HL-60 (cell line): ENCODE measurements around the gene CTNNA2.

ENCODE experiments used
- DNase-seq, 2 experiments: peaks; one replicate each; pipeline ENCODE4 v3.0.0-alpha.2; 2010 to 2020; ENCODE audit warnings: low read depth in 1 of 2, low spot score in 1 of 2
- H3K27ac ChIP-seq: fragments of 250-450 bp; sonication (Bioruptor Pico); replicated peaks from 2 replicates; pipeline ENCODE4 v1.5.1; 2020; ENCODE audit warnings: mild to moderate bottlenecking, moderate library complexity
- H3K27me3 ChIP-seq: fragments of 250-450 bp; sonication (Bioruptor Pico); 2 replicates; pipeline ENCODE4 v1.5.1; 2021; ENCODE audit warnings: mild to moderate bottlenecking, moderate library complexity; ENCODE audit not compliant: insufficient read depth, poor library complexity, severe bottlenecking
- H3K4me3 ChIP-seq: replicated peaks from 2 replicates; pipeline ENCODE4 v1.5.1; 2011; ENCODE audit warnings: mild to moderate bottlenecking, control low read depth, low read length; ENCODE audit not compliant: insufficient read depth
- GABPA ChIP-seq: IDR thresholded peaks from 2 replicates; pipeline ENCODE4 v1.6.1; 2012; ENCODE audit warnings: low read depth
- POLR2AphosphoS5 ChIP-seq: IDR thresholded peaks from 2 replicates; pipeline ENCODE4 v1.6.1; 2012; ENCODE audit warnings: low read depth
- SPI1 ChIP-seq: IDR thresholded peaks from 2 replicates; pipeline ENCODE4 v1.6.1; 2012; ENCODE audit warnings: low read depth, mild to moderate bottlenecking, borderline replicate concordance
- TF ChIP-seq, protein P1 (sequence below): IDR thresholded peaks from 2 replicates; pipeline ENCODE4 v1.6.1; 2012; ENCODE audit warnings: low read depth; ENCODE audit not compliant: insufficient replicate concordance
- TF ChIP-seq, protein P2 (sequence below): IDR thresholded peaks from one replicate; pipeline ENCODE4 v1.5.1; 2011; ENCODE audit warnings: low read length, control low read depth, inconsistent platforms; ENCODE audit not compliant: insufficient read depth

The CTNNA2 gene

DNA sequence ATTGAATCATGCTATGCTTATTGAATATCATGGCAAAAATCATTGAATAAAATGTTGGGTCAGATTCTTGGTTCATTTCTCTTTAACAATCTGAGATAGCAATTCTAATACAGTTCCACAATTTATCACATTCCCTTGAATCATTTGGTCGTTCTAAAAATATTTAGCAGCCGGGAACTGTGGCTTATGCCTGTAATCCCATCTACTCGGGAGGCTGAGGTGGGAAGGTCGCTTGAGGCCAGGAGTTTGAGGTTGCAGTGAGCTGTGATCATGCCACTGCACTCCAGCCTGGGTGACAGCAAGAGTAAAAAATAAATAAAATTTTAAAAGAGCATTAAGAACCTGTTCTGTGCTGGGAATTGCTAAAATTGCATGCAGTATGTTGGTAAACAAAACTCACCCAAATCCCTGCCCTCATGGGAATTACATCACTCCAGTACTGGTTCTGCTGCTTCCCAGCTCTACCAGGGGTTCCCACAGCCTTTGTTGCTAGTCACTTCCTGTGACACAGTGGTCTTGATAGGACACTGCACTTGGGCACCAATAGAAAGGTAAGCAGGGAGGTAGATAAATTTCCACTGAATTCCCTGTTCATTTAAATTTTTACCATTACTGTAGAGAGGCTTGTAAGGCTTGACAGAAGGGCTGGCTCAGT, 200.4 kb downstream of the CTNNA2 start:
- DNase-seq: no peak
- H3K27ac ChIP-seq: no peak overlapping the region
- H3K4me3 ChIP-seq: no peak overlapping the region
- TF ChIP-seq GABPA (no peak), SPI1 (no peak), POLR2AphosphoS5 (no peak)
- TF ChIP-seq, protein P1, sequence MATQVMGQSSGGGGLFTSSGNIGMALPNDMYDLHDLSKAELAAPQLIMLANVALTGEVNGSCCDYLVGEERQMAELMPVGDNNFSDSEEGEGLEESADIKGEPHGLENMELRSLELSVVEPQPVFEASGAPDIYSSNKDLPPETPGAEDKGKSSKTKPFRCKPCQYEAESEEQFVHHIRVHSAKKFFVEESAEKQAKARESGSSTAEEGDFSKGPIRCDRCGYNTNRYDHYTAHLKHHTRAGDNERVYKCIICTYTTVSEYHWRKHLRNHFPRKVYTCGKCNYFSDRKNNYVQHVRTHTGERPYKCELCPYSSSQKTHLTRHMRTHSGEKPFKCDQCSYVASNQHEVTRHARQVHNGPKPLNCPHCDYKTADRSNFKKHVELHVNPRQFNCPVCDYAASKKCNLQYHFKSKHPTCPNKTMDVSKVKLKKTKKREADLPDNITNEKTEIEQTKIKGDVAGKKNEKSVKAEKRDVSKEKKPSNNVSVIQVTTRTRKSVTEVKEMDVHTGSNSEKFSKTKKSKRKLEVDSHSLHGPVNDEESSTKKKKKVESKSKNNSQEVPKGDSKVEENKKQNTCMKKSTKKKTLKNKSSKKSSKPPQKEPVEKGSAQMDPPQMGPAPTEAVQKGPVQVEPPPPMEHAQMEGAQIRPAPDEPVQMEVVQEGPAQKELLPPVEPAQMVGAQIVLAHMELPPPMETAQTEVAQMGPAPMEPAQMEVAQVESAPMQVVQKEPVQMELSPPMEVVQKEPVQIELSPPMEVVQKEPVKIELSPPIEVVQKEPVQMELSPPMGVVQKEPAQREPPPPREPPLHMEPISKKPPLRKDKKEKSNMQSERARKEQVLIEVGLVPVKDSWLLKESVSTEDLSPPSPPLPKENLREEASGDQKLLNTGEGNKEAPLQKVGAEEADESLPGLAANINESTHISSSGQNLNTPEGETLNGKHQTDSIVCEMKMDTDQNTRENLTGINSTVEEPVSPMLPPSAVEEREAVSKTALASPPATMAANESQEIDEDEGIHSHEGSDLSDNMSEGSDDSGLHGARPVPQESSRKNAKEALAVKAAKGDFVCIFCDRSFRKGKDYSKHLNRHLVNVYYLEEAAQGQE: no peak
- TF ChIP-seq, protein P2, sequence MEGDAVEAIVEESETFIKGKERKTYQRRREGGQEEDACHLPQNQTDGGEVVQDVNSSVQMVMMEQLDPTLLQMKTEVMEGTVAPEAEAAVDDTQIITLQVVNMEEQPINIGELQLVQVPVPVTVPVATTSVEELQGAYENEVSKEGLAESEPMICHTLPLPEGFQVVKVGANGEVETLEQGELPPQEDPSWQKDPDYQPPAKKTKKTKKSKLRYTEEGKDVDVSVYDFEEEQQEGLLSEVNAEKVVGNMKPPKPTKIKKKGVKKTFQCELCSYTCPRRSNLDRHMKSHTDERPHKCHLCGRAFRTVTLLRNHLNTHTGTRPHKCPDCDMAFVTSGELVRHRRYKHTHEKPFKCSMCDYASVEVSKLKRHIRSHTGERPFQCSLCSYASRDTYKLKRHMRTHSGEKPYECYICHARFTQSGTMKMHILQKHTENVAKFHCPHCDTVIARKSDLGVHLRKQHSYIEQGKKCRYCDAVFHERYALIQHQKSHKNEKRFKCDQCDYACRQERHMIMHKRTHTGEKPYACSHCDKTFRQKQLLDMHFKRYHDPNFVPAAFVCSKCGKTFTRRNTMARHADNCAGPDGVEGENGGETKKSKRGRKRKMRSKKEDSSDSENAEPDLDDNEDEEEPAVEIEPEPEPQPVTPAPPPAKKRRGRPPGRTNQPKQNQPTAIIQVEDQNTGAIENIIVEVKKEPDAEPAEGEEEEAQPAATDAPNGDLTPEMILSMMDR: no peak
- H3K27me3 ChIP-seq: no peaks in the 10 kb centered on the region

DNA sequence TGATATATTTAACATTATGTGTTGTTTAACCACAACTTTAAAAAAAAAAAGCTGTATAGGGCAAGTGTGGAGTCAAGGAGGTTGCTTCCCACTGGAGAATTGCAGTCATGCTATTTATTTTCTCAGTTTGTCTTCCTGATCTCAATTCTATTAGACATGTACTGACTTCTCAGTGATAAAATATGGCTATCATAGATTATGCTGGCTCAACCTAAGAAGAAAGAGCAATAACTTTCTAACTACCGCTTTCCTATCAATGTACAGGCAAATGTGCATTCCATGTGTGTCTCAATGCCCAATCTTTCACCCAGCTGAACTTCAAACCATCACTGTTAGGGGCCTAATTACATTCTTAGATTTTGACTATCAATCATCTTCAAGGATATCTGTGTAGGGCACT, 201.4 kb downstream of the CTNNA2 start:
- Histone ChIP-seq H3K27ac (no peak overlapping the region), H3K4me3 (no peak overlapping the region), H3K27me3 (no peaks in the 10 kb centered on the region)
- TF ChIP-seq SPI1 (no peak), GABPA (no peak), POLR2AphosphoS5 (no peak)
- TF ChIP-seq, protein P2: no peak
- TF ChIP-seq, protein P1: no peak
- no peak for DNase-seq

DNA sequence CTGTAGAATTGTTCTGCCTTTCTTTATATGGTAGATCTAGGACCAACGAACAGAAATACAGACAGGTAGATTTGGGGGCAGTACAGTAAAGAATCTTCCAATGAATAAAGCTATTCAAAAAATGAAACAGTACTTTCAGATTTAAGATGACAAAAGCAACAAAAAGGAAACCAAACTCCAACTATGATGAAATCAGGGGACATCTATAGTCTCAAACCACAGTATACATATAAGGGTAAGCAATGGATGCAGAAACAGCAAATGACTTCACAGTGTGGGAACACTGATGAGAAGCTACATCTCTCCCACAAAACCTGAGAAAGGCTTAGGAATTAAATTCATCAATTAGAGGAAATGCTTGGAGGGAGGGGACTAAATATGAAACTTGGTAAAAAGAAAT, 202.5 kb downstream of the CTNNA2 start:
- no peak overlapping the region for H3K4me3 ChIP-seq
- TF ChIP-seq, protein P2: no peak
- no peak for TF ChIP-seq POLR2AphosphoS5
- no peak for TF ChIP-seq GABPA
- TF ChIP-seq SPI1: no peak
- DNase-seq: no peak

DNA sequence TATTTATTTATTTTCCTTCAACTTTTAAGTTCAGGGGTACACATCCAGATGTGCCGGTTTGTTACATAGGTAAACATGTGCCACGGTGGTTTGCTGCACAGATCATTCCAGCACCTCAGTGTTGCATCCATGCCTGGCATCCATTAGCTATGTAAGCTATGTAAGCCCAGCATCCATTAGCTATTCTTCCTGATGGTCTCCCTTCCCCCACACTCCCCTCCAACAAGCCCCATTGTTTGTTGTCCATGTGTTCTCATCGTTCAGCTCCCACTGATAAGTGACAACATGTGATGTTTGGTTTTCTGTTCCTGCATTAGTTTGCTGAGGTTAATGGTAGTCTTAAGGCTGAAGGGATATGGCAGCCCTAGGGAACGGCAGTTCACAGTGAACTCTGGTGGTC, 203.4 kb downstream of the CTNNA2 start:
- H3K27me3 ChIP-seq: no peaks in the 10 kb centered on the region
- H3K27ac ChIP-seq: no peak overlapping the region
- TF ChIP-seq, protein P2: no peak
- TF ChIP-seq POLR2AphosphoS5: no peak
- TF ChIP-seq, protein P1: no peak
- no peak for TF ChIP-seq GABPA
- H3K4me3 ChIP-seq: no peak overlapping the region
- DNase-seq: no peak

More for the DNA sequence above, 202.5 kb downstream of the CTNNA2 start:
- Histone ChIP-seq H3K27me3 (no peaks in the 10 kb centered on the region), H3K27ac (no peak overlapping the region)
